Stromal cell of bone marrow (primary cell): ENCODE results near the gene PKD1L1.
"Not testable (repeated sequence)": the region's sequence is repeated elsewhere in the genome, so short reads cannot be mapped to it uniquely, and the experiment has no call there.

ENCODE experiments used
- DNase-seq: peaks from one replicate; pipeline ENCODE4 v3.0.0-alpha.2; 2012; ENCODE audit warnings: low read depth

The PKD1L1 gene

GRCh38 chr7:47814905-47815613 is 133.2 kb downstream of the PKD1L1 start:
- DNase-seq: no peak

DNA sequence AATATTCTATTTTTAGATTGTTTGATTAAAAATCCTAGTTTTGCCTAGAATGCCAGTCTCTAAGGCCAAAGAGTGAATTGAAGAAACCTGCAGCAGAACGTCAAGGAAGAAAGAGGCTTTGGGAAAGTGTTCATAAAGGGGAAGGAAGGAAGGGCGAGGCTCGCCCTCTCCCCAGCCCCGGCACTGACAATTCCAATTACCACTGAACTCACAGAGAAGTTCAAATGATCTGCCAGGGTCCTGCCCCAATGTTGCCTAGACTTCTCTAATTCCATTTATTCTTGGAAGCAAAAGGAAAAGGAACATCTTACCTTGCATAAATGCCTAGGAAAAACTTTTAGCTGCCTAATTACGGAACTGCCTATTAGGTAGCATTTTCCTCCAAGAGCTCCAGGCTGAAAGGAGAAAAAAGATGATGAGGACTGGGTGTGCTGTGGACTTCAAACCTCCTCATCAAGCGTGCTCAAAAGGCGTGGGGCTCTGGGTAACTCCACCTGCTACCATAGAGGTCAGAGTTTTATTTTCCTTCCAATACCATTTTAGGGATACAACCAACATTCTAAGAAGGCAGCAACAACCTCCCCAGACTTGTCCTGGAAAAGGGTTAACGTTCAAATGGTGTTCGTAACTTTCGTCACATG is 134.5 kb downstream of the PKD1L1 start:
- DNase-seq: no peak

GRCh38 chr7:47812429-47813136 is 135.7 kb downstream of the PKD1L1 start:
- DNase-seq: no peak

GRCh38 chr7:47811632-47812380 is 136.5 kb downstream of the PKD1L1 start:
- no peak for DNase-seq

DNA sequence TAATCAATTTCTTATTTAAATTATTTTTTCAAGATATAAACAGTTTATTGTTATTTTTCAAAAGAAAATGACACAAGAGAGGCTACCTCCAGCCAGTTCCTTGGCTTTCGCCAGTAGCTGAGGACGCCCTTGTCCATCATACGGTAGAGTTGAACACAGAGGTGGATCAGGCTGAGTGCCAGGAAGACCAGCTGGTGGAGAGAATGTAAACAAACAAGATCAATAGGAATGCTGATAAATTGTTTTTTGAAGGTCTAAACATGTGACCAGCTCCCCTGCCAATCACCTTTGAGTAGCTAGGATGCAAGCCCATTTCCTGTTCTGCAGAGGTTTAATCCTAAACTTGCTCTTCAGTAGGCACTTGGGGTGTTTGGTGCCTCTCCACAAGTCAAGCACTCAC is 138.9 kb downstream of the PKD1L1 start:
- no peak for DNase-seq

GRCh38 chr7:47808321-47808720 is 139.9 kb downstream of the PKD1L1 start:
- DNase-seq: no peak

DNA sequence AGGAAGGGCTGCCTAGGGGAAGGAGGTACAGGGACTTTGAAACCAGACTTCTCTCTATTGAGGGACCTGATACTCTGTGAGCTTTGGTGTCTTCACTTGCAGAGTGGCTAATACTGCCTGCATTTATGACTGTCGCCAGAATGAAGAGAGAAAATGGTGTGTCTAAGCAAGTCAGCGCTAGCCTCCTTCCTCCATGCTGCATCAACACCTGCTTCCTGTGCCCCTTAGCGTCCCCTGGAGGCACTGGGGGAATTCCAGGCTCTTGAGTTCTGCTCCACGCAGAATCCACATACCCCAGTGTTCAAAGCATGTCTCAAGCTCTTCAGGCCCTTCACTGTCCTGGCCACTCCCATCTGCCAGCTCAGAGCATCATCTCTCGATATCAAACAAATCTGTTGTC is 140.5 kb downstream of the PKD1L1 start:
- no peak for DNase-seq

DNA sequence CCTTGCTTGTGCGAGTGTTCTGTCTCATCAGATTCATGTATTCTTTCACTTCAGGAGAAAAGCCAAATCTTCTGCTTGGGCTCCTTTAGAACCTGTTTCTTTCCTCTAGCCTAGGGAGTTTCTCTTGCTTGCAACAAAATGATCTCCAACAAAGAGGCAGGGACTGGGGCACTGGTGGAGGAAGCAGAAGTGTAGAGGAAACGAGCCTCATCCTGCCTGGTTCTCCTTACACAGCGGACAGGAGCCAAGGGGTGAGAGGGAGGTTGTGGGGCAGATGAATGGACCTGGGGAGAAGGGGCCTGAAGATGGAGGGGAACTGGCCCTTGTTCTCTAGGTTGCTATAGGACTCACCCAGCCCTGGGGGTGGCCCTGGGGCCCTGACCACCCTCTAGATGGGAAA is 141.1 kb downstream of the PKD1L1 start:
- no peak for DNase-seq

DNA sequence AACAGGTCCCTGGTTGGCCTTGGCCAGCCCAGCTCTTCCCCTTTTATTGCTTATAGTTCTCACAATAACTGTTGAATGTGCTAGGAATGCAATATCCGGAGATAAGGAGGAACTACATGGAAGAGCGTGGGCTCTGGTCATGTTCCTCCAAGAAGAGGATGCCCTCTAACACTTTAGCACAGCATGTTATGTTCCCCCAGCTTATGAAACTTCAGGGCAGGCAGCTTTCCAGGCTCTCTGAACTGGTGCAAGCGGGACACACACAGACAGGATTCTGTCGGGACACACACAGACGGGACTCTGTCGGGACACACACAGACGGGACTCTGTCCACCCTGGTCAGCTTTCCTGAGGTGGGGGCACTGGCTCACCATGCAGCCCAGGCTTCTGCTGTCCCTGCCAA is 141.6 kb downstream of the PKD1L1 start:
- DNase-seq: no peak

GRCh38 chr7:47804767-47805545 is 143.3 kb downstream of the PKD1L1 start:
- no peak for DNase-seq

- no peak for DNase-seq
Measured at GRCh38 chr7:47803846-47804245, 144.4 kb downstream of the PKD1L1 start.

DNA sequence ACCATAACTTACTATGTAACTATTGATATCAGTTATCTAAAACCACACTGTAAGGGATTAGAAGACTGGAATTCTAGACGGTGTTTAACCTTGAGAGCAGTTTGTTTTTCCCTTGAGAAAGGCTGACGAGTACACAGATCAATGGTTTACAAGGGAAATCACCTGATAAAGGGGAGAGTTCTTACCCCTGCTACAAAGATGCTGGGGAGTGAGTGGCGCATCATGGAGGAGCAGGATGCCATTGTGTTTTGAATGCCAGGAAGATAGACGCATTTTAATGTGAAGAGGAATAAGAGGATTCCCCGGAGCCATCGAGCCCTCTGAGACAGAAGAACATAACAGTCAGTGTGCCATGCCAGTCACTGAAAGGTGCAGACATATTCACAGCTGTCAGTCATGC is 145.2 kb downstream of the PKD1L1 start:
- DNase-seq: no peak

- DNase-seq: no peak
Measured at GRCh38 chr7:47801423-47801822, 146.8 kb downstream of the PKD1L1 start.

- DNase-seq: no peak
Measured at GRCh38 chr7:47799524-47799923, 148.7 kb downstream of the PKD1L1 start.

DNA sequence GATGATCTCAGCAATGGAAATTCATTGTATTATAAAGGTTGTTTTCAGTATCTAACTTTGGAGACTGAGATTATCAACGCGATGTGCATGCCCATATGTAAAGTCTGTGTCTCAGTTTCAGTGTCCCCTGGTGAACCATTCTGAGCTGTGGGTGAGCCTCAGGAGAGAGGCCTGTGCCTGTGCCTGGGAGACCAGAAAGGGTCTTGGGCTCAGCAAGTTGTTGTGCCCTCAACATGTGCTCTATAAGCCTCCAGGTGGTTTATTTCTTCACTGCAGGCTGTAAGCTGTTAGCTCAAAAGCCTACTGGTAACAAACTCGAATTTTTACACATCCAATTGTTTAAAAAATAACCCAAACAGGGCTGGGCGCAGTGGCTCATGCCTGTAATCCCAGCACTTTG is 151.9 kb downstream of the PKD1L1 start:
- no peak for DNase-seq

DNA sequence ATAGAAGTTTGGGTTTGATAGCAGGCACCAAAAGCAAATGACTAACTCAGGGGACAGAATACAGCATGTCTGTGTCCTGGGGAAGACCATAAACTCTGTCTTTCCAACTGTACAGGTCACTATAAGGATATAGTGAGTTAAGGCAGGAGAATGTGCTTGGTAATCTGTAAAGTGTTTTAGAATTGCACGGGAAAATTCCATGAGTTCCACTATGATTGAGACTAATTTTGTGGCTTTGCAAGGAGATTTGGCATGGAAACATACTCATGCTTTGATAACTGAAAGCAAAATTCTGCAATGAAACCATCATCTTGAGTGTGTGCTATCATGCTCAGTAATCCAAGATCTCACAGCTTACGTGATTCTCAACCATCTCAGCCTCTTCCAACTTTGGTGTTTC is 152.6 kb downstream of the PKD1L1 start:
- DNase-seq: peak; percentile 54

GRCh38 chr7:47795126-47795525 is 153.1 kb downstream of the PKD1L1 start:
- not testable (repeated sequence) for DNase-seq

DNA sequence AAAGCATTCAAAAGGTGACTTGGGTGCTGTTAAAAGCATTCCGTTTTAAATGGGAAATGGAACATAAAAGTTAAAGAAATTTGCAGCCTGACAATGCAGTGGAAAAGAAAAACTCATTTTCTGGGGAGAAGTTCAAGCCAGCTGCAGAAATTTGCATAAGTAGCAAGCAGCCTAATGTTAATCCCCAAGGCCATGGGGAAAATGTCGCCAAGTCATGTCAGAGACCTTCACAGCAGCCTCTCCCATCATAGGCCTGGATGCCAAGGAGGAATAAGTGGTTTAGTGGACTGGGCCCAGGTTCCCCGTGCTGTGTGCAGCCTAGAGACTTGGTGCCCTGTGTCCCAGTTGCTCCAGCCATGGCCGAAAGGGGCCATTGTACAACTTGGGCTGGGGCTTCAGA is 154.2 kb downstream of the PKD1L1 start:
- no peak for DNase-seq

GRCh38 chr7:47793186-47793585 is 155.1 kb downstream of the PKD1L1 start:
- not testable (repeated sequence) for DNase-seq

GRCh38 chr7:47792521-47793121 is 155.6 kb downstream of the PKD1L1 start:
- DNase-seq: no peak

- DNase-seq: no peak
Measured at GRCh38 chr7:47791682-47792081, 156.6 kb downstream of the PKD1L1 start.
